Thoracic aorta (tissue), 2 donors: Measurements from ENCODE around the gene CBARP. TPM values are rescaled to one million over a fixed set of nuclear protein-coding genes. Genes with fewer than 3 reads are reported as not detected.

Source experiments
- ATAC-seq: fragments of 150-250 bp; one replicate; pipeline ENCODE4 v1.8.0; 2017; ENCODE audit warnings: low read depth; ENCODE audit not compliant: insufficient number of reproducible peaks, low FRiP score
- DNase-seq: peaks from one replicate; pipeline ENCODE4 v3.0.0-alpha.2; 2020; ENCODE audit warnings: low spot score
- H3K27ac ChIP-seq, 2 donors: fragments of 200-600 bp; sonication (generic); 1 replicate in 1 of 2; 2 replicates in 1 of 2; pipeline ENCODE4 v1.5.1; 2016; ENCODE audit warnings: mild to moderate bottlenecking in 2 of 2, moderate library complexity in 2 of 2
- H3K27me3 ChIP-seq: fragments of 200-600 bp; sonication (generic); replicated peaks from 2 replicates; pipeline ENCODE4 v1.6.0; 2016; ENCODE audit warnings: mild to moderate bottlenecking; ENCODE audit not compliant: insufficient read depth
- H3K36me3 ChIP-seq: fragments of 200-600 bp; sonication (generic); one replicate; pipeline ENCODE4 v1.5.1; 2016
- H3K4me1 ChIP-seq, 2 donors: fragments of 200-600 bp; sonication (generic); 1 replicate in 1 of 2; 2 replicates in 1 of 2; pipeline versions ENCODE4 v1.5.1 to v1.6.0; 2016; ENCODE audit warnings: low read depth in 2 of 2, mild to moderate bottlenecking in 1 of 2; ENCODE audit not compliant: control insufficient read depth in 1 of 2
- H3K4me3 ChIP-seq: fragments of 200-600 bp; sonication (generic); 2 replicates; pipeline ENCODE4 v1.5.1; 2016; ENCODE audit warnings: mild to moderate bottlenecking
- H3K9me3 ChIP-seq: fragments of 200-600 bp; sonication (generic); 2 replicates; pipeline ENCODE4 v1.5.1; 2016
- total RNA-seq, 2 donors: library from RNA; depleted of rRNA; stranded (reverse); fragments of >200 nt; gene quantifications; one replicate each; pipeline versions ENCODE4 v1.1.0 to v1.2.3, GENCODE V29; 2016
- TF ChIP-seq, protein P1 (sequence below): fragments of 200-600 bp; sonication (generic); IDR thresholded peaks from one replicate; pipeline ENCODE4 v1.5.1; 2019; ENCODE audit warnings: antibody characterized with exemption

The CBARP gene
- total RNA-seq, 2 donors from 2014 or later: 0.27 to 1.9 TPM

- ATAC-seq: no peak
- Histone ChIP-seq H3K36me3 (peaks cover 13% of the 10 kb centered on the region), H3K27me3 (no peaks in the 10 kb centered on the region), H3K4me3 (peak overlapping the region; percentile 82), H3K27ac (peak overlapping the region; percentile 95 to 98), H3K4me1 (peaks cover 57 to 78% of the 10 kb centered on the region in 2 donors), H3K9me3 (no peaks in the 10 kb centered on the region)
- DNase-seq: no peak
- TF ChIP-seq, protein P1, sequence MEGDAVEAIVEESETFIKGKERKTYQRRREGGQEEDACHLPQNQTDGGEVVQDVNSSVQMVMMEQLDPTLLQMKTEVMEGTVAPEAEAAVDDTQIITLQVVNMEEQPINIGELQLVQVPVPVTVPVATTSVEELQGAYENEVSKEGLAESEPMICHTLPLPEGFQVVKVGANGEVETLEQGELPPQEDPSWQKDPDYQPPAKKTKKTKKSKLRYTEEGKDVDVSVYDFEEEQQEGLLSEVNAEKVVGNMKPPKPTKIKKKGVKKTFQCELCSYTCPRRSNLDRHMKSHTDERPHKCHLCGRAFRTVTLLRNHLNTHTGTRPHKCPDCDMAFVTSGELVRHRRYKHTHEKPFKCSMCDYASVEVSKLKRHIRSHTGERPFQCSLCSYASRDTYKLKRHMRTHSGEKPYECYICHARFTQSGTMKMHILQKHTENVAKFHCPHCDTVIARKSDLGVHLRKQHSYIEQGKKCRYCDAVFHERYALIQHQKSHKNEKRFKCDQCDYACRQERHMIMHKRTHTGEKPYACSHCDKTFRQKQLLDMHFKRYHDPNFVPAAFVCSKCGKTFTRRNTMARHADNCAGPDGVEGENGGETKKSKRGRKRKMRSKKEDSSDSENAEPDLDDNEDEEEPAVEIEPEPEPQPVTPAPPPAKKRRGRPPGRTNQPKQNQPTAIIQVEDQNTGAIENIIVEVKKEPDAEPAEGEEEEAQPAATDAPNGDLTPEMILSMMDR: no peak
Observed at GRCh38 chr19:1261538-1261797, 23.7 kb upstream of the CBARP start.

- H3K27ac ChIP-seq: peak overlapping the region; percentile 95 to 98
- TF ChIP-seq, protein P1: no peak
- H3K36me3 ChIP-seq: peaks cover 18% of the 10 kb centered on the region
- no peaks in the 10 kb centered on the region for H3K9me3 ChIP-seq
- H3K27me3 ChIP-seq: no peaks in the 10 kb centered on the region
- DNase-seq (no peak), ATAC-seq (peak; percentile 19)
- peaks cover 53 to 76% of the 10 kb centered on the region in 2 donors for H3K4me1 ChIP-seq
- H3K4me3 ChIP-seq: peak overlapping the region; percentile 82
Observed at GRCh38 chr19:1260749-1261537, 23.1 kb upstream of the CBARP start.

DNA sequence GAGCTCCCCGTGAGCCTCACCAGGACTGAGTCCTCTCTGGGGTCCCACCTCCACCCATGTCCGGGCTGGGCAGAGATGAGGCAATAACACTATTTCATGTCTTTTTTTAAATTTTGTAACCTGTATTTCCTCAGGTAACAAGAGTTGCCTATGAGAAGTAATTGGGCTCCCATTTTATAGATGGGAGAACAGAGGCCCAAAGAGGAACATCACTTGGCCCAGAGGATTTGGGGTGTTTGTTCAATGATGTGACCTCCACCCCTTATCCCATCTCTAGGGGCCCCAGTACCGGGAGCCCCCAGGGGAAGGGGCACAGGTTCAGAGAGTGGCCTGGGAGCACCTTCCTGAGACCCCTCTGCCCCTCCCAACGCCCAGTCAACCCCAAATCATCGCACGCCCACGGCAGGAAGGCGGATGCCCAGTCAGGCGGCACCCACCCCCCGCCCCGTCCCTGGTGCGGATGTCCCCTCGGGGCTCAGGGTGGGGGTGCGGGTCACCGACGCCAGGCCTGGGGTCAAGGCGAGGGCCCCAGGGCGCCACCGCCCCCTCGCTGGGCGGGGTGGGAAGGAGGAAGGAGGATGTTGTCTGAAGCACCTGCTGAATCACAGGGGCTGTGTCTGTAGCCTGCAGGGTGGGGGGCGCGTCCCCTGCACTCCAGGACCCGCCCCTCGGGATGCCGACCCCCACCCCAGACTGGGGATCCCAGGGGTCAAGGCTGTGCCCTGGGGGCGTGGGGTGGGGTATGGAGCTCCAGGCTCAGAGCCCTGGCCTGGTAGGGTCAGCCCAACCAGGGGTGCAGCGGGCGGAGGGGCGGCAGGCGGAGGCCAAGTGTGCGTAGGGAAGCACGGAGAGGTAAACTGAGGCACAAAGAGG is 22.3 kb upstream of the CBARP start:
- DNase-seq (no peak), ATAC-seq (no peak)
- no peaks in the 10 kb centered on the region for H3K27me3 ChIP-seq
- peaks cover 27% of the 10 kb centered on the region for H3K36me3 ChIP-seq
- peak overlapping the region; percentile 82 for H3K4me3 ChIP-seq
- no peaks in the 10 kb centered on the region for H3K9me3 ChIP-seq
- TF ChIP-seq, protein P1: no peak
- peaks cover 56 to 77% of the 10 kb centered on the region in 2 donors for H3K4me1 ChIP-seq
- H3K27ac ChIP-seq: peak overlapping the region; percentile 76 to 95

DNA sequence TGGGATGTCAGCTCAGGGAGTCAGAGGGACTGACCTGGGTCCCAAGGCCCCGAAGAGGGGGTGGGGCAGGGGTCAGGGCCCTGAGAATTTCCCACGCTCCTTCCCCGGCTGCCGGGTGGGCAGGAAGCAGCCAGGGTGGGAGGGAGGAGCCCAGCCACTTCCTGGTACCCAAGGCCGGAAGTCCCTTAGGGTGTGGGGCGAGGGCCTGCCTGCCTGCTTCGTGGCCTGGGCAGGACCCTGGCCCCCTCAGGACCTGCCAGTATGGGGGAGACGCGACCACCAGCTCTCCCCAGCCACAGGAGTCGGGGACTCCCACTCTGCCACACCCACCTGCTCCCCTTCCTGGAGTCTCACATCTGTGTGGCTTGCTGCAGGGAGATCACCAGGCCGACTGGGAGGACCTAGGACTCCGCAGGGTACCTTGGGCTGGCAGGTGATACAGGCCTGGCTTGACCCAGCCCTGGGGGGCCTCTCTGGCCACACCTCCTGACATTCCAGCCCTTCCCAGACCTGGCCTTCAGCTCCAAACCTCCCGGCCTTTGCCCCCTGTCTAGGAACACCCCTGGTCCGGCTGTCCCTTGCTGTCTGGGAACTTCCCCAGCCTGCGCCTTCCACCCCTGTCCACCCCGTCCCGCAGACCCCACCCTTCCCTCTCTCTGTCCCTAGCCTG is 21.5 kb upstream of the CBARP start:
- Histone ChIP-seq H3K36me3 (peaks cover 34% of the 10 kb centered on the region), H3K9me3 (no peaks in the 10 kb centered on the region), H3K4me3 (peak overlapping the region; percentile 59), H3K4me1 (peaks cover 60 to 78% of the 10 kb centered on the region in 2 donors), H3K27ac (peak overlapping the region; percentile 76 to 95), H3K27me3 (no peaks in the 10 kb centered on the region)
- TF ChIP-seq, protein P1: no peak
- no peak for ATAC-seq
- no peak for DNase-seq
